Sigmoid colon (tissue), 4 donors: ENCODE measurements around the gene WHRN.

Source experiments
- EP300 ChIP-seq, 4 donors: sonication (generic); formaldehyde crosslinking; IDR thresholded peaks; one replicate each; pipeline ENCODE4 v1.6.1; 2017; ENCODE audit warnings: antibody characterized with exemption in 4 of 4
- POLR2A ChIP-seq, 2 donors: fragments of 450-650 bp; IDR thresholded peaks; one replicate each; pipeline ENCODE4 v1.6.1; 2016; ENCODE audit warnings: antibody characterized with exemption in 2 of 2, mild to moderate bottlenecking in 2 of 2, moderate library complexity in 2 of 2
- TF ChIP-seq, protein P1 (sequence below), 4 experiments: fragments of 450-650 bp in 3 of 4; fragments of 200-600 bp in 1 of 4; IDR thresholded peaks; one replicate each; pipeline ENCODE4 v1.5.1; 2016 to 2019; ENCODE audit warnings: antibody characterized with exemption in 4 of 4, mild to moderate bottlenecking in 3 of 4, moderate library complexity in 2 of 4

DNA sequence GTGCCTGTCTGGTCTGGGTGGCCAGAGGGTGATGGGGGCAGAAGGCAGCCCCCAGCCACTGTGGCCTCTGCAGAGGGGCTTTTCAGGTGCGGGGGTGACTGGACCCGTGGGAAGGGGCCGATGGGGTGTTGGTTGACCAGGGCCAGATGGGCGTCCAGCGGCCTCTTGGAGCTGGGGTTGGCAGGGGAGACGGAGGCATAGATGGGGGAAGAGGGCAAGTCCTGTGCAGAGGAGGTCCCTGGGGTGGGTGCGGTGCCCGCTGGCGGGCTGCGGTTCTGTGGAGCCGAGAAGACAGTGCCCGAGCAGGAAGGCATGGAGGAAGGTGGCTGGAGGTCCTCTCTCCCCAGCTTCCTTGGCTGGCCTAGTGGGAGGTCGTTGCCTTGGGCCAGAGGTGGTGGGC lies 98.8 kb downstream of the WHRN start:
- TF ChIP-seq EP300 (IDR thresholded peaks at IDR 0.05) (no peak), POLR2A (IDR thresholded peaks at IDR 0.05) (no peak)
- TF ChIP-seq, protein P1, sequence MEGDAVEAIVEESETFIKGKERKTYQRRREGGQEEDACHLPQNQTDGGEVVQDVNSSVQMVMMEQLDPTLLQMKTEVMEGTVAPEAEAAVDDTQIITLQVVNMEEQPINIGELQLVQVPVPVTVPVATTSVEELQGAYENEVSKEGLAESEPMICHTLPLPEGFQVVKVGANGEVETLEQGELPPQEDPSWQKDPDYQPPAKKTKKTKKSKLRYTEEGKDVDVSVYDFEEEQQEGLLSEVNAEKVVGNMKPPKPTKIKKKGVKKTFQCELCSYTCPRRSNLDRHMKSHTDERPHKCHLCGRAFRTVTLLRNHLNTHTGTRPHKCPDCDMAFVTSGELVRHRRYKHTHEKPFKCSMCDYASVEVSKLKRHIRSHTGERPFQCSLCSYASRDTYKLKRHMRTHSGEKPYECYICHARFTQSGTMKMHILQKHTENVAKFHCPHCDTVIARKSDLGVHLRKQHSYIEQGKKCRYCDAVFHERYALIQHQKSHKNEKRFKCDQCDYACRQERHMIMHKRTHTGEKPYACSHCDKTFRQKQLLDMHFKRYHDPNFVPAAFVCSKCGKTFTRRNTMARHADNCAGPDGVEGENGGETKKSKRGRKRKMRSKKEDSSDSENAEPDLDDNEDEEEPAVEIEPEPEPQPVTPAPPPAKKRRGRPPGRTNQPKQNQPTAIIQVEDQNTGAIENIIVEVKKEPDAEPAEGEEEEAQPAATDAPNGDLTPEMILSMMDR (IDR thresholded peaks at IDR 0.05): no peak
